Osteoblast (primary cell): ENCODE results near the gene LLGL1. TPM values are rescaled to one million over a fixed set of nuclear protein-coding genes. Genes with fewer than 3 reads are reported as not detected.

Source experiments
- DNase-seq: peaks from one replicate; pipeline ENCODE4 v3.0.0; 2011; ENCODE audit warnings: low spot score, mixed read lengths; ENCODE audit not compliant: insufficient read length; ENCODE audit errors: missing footprints
- H2AFZ ChIP-seq: 2 replicates; pipeline ENCODE4 v1.6.0; 2011; ENCODE audit warnings: mild to moderate bottlenecking, low read length
- H3K27ac ChIP-seq: 2 replicates; pipeline ENCODE4 v1.5.1; 2011; ENCODE audit warnings: mild to moderate bottlenecking, low read depth, low read length, moderate library complexity
- H3K27me3 ChIP-seq: 2 replicates; pipeline ENCODE4 v1.6.0; 2012; ENCODE audit warnings: mild to moderate bottlenecking, control low read depth, inconsistent platforms, low read length, moderate library complexity; ENCODE audit not compliant: insufficient read depth
- H3K36me3 ChIP-seq: 2 replicates; pipeline ENCODE4 v1.5.1; 2011; ENCODE audit warnings: mild to moderate bottlenecking, low read length, control low read depth, moderate library complexity; ENCODE audit not compliant: insufficient read depth
- H3K4me1 ChIP-seq: 2 replicates; pipeline ENCODE4 v1.5.1; 2011; ENCODE audit warnings: mild to moderate bottlenecking, low read length, control low read depth, moderate library complexity; ENCODE audit not compliant: insufficient read depth
- H3K4me2 ChIP-seq: 2 replicates; pipeline ENCODE4 v1.6.0; 2011; ENCODE audit warnings: mild to moderate bottlenecking, low read length; ENCODE audit not compliant: insufficient read depth
- H3K4me3 ChIP-seq: fragments of 200-600 bp; sonication (generic); 3 replicates; pipeline ENCODE4 v1.5.1; 2012; ENCODE audit warnings: mild to moderate bottlenecking, low read length, inconsistent platforms; ENCODE audit not compliant: insufficient read depth
- H3K79me2 ChIP-seq: 2 replicates; pipeline ENCODE4 v1.6.0; 2012; ENCODE audit warnings: mild to moderate bottlenecking, low read length, control low read depth, inconsistent platforms; ENCODE audit not compliant: insufficient read depth
- H3K9me3 ChIP-seq: 2 replicates; pipeline ENCODE4 v1.5.1; 2011; ENCODE audit warnings: low read depth, low read length, control low read depth
- H4K20me1 ChIP-seq: 2 replicates; pipeline ENCODE4 v1.6.0; 2012; ENCODE audit warnings: mild to moderate bottlenecking, low read length, control low read depth; ENCODE audit not compliant: insufficient read depth
- total RNA-seq: library from RNA; depleted of rRNA; stranded (reverse); fragments of >200 nt; gene quantifications from 2 replicates; pipeline ENCODE4 v1.2.3, GENCODE V29; 2012
- TF ChIP-seq, protein P1 (sequence below): IDR thresholded peaks from 2 replicates; pipeline ENCODE4 v1.5.1; 2011; ENCODE audit warnings: mild to moderate bottlenecking, low read depth, low read length, moderate library complexity; ENCODE audit errors: extremely low read depth

The LLGL1 gene
- total RNA-seq, 1 donor = 50.3 TPM

GRCh38 chr17:18187821-18188761 lies 37.3 kb upstream of the LLGL1 start:
- TF ChIP-seq, protein P1, sequence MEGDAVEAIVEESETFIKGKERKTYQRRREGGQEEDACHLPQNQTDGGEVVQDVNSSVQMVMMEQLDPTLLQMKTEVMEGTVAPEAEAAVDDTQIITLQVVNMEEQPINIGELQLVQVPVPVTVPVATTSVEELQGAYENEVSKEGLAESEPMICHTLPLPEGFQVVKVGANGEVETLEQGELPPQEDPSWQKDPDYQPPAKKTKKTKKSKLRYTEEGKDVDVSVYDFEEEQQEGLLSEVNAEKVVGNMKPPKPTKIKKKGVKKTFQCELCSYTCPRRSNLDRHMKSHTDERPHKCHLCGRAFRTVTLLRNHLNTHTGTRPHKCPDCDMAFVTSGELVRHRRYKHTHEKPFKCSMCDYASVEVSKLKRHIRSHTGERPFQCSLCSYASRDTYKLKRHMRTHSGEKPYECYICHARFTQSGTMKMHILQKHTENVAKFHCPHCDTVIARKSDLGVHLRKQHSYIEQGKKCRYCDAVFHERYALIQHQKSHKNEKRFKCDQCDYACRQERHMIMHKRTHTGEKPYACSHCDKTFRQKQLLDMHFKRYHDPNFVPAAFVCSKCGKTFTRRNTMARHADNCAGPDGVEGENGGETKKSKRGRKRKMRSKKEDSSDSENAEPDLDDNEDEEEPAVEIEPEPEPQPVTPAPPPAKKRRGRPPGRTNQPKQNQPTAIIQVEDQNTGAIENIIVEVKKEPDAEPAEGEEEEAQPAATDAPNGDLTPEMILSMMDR = no peak
- peak overlapping the region; percentile 99 for H3K4me2 ChIP-seq
- peaks cover 60% of the 10 kb centered on the region for H3K4me1 ChIP-seq
- no peaks in the 10 kb centered on the region for H3K27me3 ChIP-seq
- no peak overlapping the region for H2AFZ ChIP-seq
- no peaks in the 10 kb centered on the region for H3K9me3 ChIP-seq
- peak; percentile 94 for DNase-seq
- peak overlapping the region; percentile 91 for H3K4me3 ChIP-seq
- peaks cover 87% of the 10 kb centered on the region for H4K20me1 ChIP-seq
- H3K36me3 ChIP-seq = peaks cover 13% of the 10 kb centered on the region
- H3K27ac ChIP-seq = peak overlapping the region; percentile 87
- H3K79me2 ChIP-seq = peaks cover 94% of the 10 kb centered on the region

DNA sequence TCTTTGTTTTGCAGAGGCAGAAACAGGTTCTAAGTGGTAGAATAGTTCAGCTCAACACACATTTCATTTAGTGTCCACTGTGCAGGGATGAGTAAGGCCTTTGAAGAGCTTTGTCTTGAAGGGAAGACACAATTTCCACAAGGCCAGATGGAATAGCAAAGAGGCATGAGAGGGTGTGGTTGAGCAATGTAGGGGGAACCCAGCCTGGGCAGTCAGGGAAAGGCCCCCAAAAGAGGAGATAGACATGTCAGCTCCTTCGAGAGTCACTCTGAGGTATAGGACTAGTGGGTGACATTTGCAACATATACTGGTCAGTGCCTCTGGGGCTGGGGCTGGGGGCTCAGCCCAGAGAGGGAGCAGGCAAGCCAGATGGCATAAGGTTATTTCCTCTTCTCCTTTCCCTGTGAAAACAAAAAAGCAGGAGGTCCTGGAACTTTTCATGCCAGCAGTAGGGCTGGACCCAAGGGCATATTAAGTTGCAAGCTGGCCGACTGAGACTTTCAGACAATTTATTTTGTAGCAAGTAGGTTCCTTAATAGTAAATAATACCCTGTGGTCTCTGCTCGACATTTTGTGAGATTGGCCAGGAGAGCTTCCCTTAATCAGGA lies 34.7 kb upstream of the LLGL1 start:
- Histone ChIP-seq H2AFZ (no peak overlapping the region), H3K9me3 (no peaks in the 10 kb centered on the region), H4K20me1 (peaks cover 91% of the 10 kb centered on the region), H3K79me2 (peaks cover 95% of the 10 kb centered on the region), H3K27ac (no peak overlapping the region), H3K4me3 (peak overlapping the region; percentile 1), H3K36me3 (peaks cover 25% of the 10 kb centered on the region), H3K27me3 (no peaks in the 10 kb centered on the region), H3K4me2 (peak overlapping the region; percentile 27), H3K4me1 (peaks cover 53% of the 10 kb centered on the region)
- TF ChIP-seq, protein P1 = no peak
- no peak for DNase-seq

GRCh38 chr17:18191236-18191667 lies 34.2 kb upstream of the LLGL1 start:
- H3K79me2 ChIP-seq = peaks cover 95% of the 10 kb centered on the region
- peak overlapping the region; percentile 1 for H3K4me3 ChIP-seq
- H3K36me3 ChIP-seq = peaks cover 30% of the 10 kb centered on the region
- H2AFZ ChIP-seq = no peak overlapping the region
- TF ChIP-seq, protein P1 = no peak
- no peaks in the 10 kb centered on the region for H3K9me3 ChIP-seq
- H3K27me3 ChIP-seq = no peaks in the 10 kb centered on the region
- peaks cover 48% of the 10 kb centered on the region for H3K4me1 ChIP-seq
- peaks cover 89% of the 10 kb centered on the region for H4K20me1 ChIP-seq
- H3K27ac ChIP-seq = no peak overlapping the region
- no peak for DNase-seq
- peak overlapping the region; percentile 27 for H3K4me2 ChIP-seq

DNA sequence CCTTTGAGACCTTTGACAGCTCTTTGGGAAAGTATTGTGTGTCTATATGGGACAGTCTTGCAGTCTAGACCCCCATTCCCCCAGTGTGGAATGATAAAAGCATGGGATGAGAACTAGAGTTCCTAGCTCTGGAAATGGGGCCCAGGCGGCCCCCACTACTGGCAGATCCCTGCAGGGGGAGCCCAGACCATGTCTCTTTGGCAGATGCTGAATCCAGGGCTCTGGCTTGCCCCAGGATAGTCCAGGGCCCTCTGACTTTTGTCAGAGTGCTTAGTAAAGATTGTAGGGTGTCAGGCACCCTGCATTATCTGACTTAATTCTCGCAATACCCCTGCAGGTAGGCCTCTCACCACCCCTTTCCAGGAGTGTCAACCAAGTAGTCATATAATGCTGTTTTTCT lies 33.5 kb upstream of the LLGL1 start:
- no peaks in the 10 kb centered on the region for H3K27me3 ChIP-seq
- TF ChIP-seq, protein P1 = peak; percentile 42
- H3K9me3 ChIP-seq = no peaks in the 10 kb centered on the region
- H2AFZ ChIP-seq = no peak overlapping the region
- H3K36me3 ChIP-seq = peaks cover 36% of the 10 kb centered on the region
- peak; percentile 91 for DNase-seq
- H3K4me2 ChIP-seq = no peak overlapping the region
- H3K79me2 ChIP-seq = peaks cover 94% of the 10 kb centered on the region
- H3K4me3 ChIP-seq = no peak overlapping the region
- no peak overlapping the region for H3K27ac ChIP-seq
- peaks cover 42% of the 10 kb centered on the region for H3K4me1 ChIP-seq
- H4K20me1 ChIP-seq = peaks cover 88% of the 10 kb centered on the region
